H1 (cell line): ENCODE results near the gene KCNAB2. TPM values are rescaled to one million over a fixed set of nuclear protein-coding genes. Genes with fewer than 3 reads are reported as not detected.

Source experiments
- CTCF ChIA-PET: fragments of 300-600 bp; sonication (Branson Sonifier 250); formaldehyde crosslinking; loops from one replicate; lab custom pipeline; 2021; ENCODE audit not compliant: partially characterized antibody; lab: Charles Lee
- POLR2A ChIA-PET: fragments of 300-600 bp; sonication (Branson Sonifier 250); formaldehyde crosslinking; loops from one replicate; lab custom pipeline; 2021; ENCODE audit warnings: inconsistent platforms; ENCODE audit not compliant: partially characterized antibody; lab: Charles Lee
- DNase-seq, 2 experiments: peaks; one replicate each; pipeline versions ENCODE4 v3.0.0 to v3.0.0-alpha.2; 2010 to 2022; ENCODE audit warnings: low spot score in 2 of 2, low read depth in 1 of 2, mixed read lengths in 1 of 2
- FAIRE-seq: peaks from 2 replicates; lab custom pipeline; 2011; peaks lifted over from hg19 to GRCh38; lab: Jason Lieb, UNC
- H2AFZ ChIP-seq: 2 replicates; pipeline ENCODE4 v1.8.1; 2012; ENCODE audit warnings: low read length, inconsistent platforms
- H2AK5ac ChIP-seq: 2 replicates; pipeline ENCODE4 v1.6.1; 2013; ENCODE audit warnings: low read depth, low read length
- H2BK120ac ChIP-seq: replicated peaks from 2 replicates; pipeline ENCODE3; 2013; ENCODE audit warnings: low read depth, low read length, inconsistent platforms
- H2BK12ac ChIP-seq: 2 replicates; pipeline ENCODE4 v1.6.1; 2013; ENCODE audit warnings: low read depth, low read length
- H2BK15ac ChIP-seq: 2 replicates; pipeline ENCODE4 v1.6.1; 2013; ENCODE audit warnings: low read length
- H2BK20ac ChIP-seq: 2 replicates; pipeline ENCODE4 v1.6.1; 2013; ENCODE audit warnings: low read length
- H2BK5ac ChIP-seq: 2 replicates; pipeline ENCODE4 v1.6.1; 2013; ENCODE audit warnings: low read depth, low read length
- H3K14ac ChIP-seq: 2 replicates; pipeline ENCODE4 v1.6.1; 2013; ENCODE audit warnings: inconsistent platforms; ENCODE audit not compliant: insufficient read length
- H3K18ac ChIP-seq: 2 replicates; pipeline ENCODE4 v1.6.1; 2013; ENCODE audit warnings: low read length; ENCODE audit errors: extremely low read depth
- H3K23ac ChIP-seq: 2 replicates; pipeline ENCODE4 v1.6.1; 2013; ENCODE audit warnings: inconsistent platforms; ENCODE audit not compliant: insufficient read length
- H3K23me2 ChIP-seq: 2 replicates; pipeline ENCODE4 v1.6.1; 2013; ENCODE audit warnings: low read depth, low read length
- H3K27ac ChIP-seq: 2 replicates; pipeline ENCODE4 v1.6.1; 2011; ENCODE audit warnings: low read depth, low read length, inconsistent platforms
- H3K27me3 ChIP-seq, 4 experiments: replicated peaks in 1 of 4; 1 replicate in 1 of 4; 2 replicates in 3 of 4; pipeline versions ENCODE4 v1.6.1 to v1.8.1; 2011 to 2013; ENCODE audit warnings: low read length in 3 of 4, mild to moderate bottlenecking in 3 of 4, inconsistent platforms in 2 of 4, mixed read lengths in 2 of 4, moderate library complexity in 1 of 4; ENCODE audit not compliant: control insufficient read depth in 3 of 4, insufficient read depth in 3 of 4; ENCODE audit errors: extremely low read depth in 1 of 4
- H3K36me3 ChIP-seq, 4 experiments: 2 replicates each; pipeline versions ENCODE4 v1.6.1 to v1.8.1; 2011 to 2013; ENCODE audit warnings: mild to moderate bottlenecking in 4 of 4, low read length in 3 of 4, moderate library complexity in 2 of 4, control low read depth in 1 of 4, inconsistent platforms in 1 of 4; ENCODE audit not compliant: insufficient read depth in 4 of 4, control insufficient read depth in 2 of 4
- H3K4ac ChIP-seq: replicated peaks from 2 replicates; pipeline ENCODE3; 2013; ENCODE audit warnings: low read length, low read depth, mixed read lengths, inconsistent platforms; ENCODE audit not compliant: insufficient read length
- H3K4me1 ChIP-seq, 4 experiments: replicated peaks in 1 of 4; 1 replicate in 1 of 4; 2 replicates in 3 of 4; pipeline versions ENCODE4 v1.6.1 to v1.8.1; 2011 to 2013; ENCODE audit warnings: low read length in 3 of 4, inconsistent platforms in 2 of 4, mixed read lengths in 1 of 4; ENCODE audit not compliant: insufficient read depth in 4 of 4, control insufficient read depth in 3 of 4
- H3K4me2 ChIP-seq, 2 experiments: 2 replicates each; pipeline versions ENCODE4 v1.6.1 to v1.8.1; 2011 to 2013; ENCODE audit warnings: low read depth in 2 of 2, low read length in 2 of 2, control low read depth in 1 of 2, inconsistent platforms in 1 of 2, mild to moderate bottlenecking in 1 of 2; ENCODE audit not compliant: insufficient read depth in 1 of 2
- H3K4me3 ChIP-seq, 4 experiments: fragments of 200-600, 300-600 bp in 1 of 4; sonication (generic), shearing (Covaris generic), sonication (Bioruptor Twin) in 1 of 4; 2 replicates each; pipeline versions ENCODE4 v1.5.1 to v1.8.1; 2011 to 2016; ENCODE audit warnings: low read length in 4 of 4, low read depth in 3 of 4, control low read depth in 2 of 4, inconsistent platforms in 2 of 4, mild to moderate bottlenecking in 2 of 4, mixed read lengths in 1 of 4, moderate library complexity in 1 of 4; ENCODE audit not compliant: insufficient read depth in 2 of 4; ENCODE audit errors: extremely low read depth in 1 of 4
- H3K56ac ChIP-seq: replicated peaks from 2 replicates; pipeline ENCODE3; 2013; ENCODE audit warnings: low read depth, mild to moderate bottlenecking, mixed read lengths, low read length, inconsistent platforms; ENCODE audit not compliant: insufficient read length
- H3K79me1 ChIP-seq: 2 replicates; pipeline ENCODE4 v1.6.1; 2013; ENCODE audit warnings: low read depth, low read length, control low read depth
- H3K79me2 ChIP-seq, 2 experiments: 2 replicates each; pipeline versions ENCODE4 v1.6.1 to v1.8.1; 2012 to 2013; ENCODE audit warnings: low read length in 2 of 2, mild to moderate bottlenecking in 2 of 2, inconsistent platforms in 1 of 2; ENCODE audit not compliant: insufficient read depth in 2 of 2, control insufficient read depth in 1 of 2
- H3K9ac ChIP-seq, 4 experiments: replicated peaks in 1 of 4; 1 replicate in 1 of 4; 2 replicates in 3 of 4; pipeline versions ENCODE4 v1.6.1 to v1.8.1; 2011 to 2013; ENCODE audit warnings: low read depth in 3 of 4, low read length in 3 of 4, control low read depth in 2 of 4, mild to moderate bottlenecking in 2 of 4, moderate library complexity in 2 of 4, inconsistent platforms in 1 of 4; ENCODE audit errors: extremely low read depth in 1 of 4
- H3K9me3 ChIP-seq, 2 experiments: 2 replicates each; pipeline versions ENCODE4 v1.6.1 to v1.8.1; 2012 to 2013; ENCODE audit warnings: mild to moderate bottlenecking in 2 of 2, moderate library complexity in 2 of 2, control low read depth in 1 of 2, inconsistent platforms in 1 of 2, low read depth in 1 of 2, low read length in 1 of 2, mixed read lengths in 1 of 2; ENCODE audit not compliant: insufficient read depth in 2 of 2
- H4K20me1 ChIP-seq, 2 experiments: replicated peaks in 1 of 2; 2 replicates each; pipeline versions ENCODE3 to v1.8.1; 2011 to 2013; ENCODE audit warnings: inconsistent platforms in 2 of 2, low read length in 2 of 2, mild to moderate bottlenecking in 1 of 2; ENCODE audit not compliant: insufficient read depth in 2 of 2, control insufficient read depth in 1 of 2
- H4K5ac ChIP-seq: 2 replicates; pipeline ENCODE4 v1.6.1; 2013; ENCODE audit warnings: low read length, low read depth, mixed read lengths, inconsistent platforms; ENCODE audit not compliant: insufficient read length
- H4K8ac ChIP-seq: 2 replicates; pipeline ENCODE4 v1.8.0; 2013; ENCODE audit warnings: mild to moderate bottlenecking, moderate library complexity, low read length, inconsistent platforms; ENCODE audit not compliant: insufficient read depth; ENCODE audit errors: extremely low read depth
- H4K91ac ChIP-seq: replicated peaks from 2 replicates; pipeline ENCODE3; 2013; ENCODE audit warnings: low read length, mixed read lengths, inconsistent platforms; ENCODE audit not compliant: insufficient read length
- E2F6 ChIP-seq: IDR thresholded peaks from 2 replicates; pipeline ENCODE4 v1.6.1; 2012; ENCODE audit warnings: inconsistent platforms
- EGR1 ChIP-seq: IDR thresholded peaks from 2 replicates; pipeline ENCODE4 v1.6.1; 2011; ENCODE audit warnings: low read depth, low read length, borderline replicate concordance
- WGBS, 2 experiments: shearing (Covaris generic) in 1 of 2; methylation state at CpG; one replicate each; pipeline versions ENCODE4 v1.1.6 to v1.1.7; 2013 to 2015; ENCODE audit warnings: low lambda C conversion rate in 2 of 2, mixed read lengths in 2 of 2, inconsistent platforms in 1 of 2, low coverage in 1 of 2, missing lambda C conversion rate in 1 of 2; ENCODE audit not compliant: insufficient replicate concordance in 2 of 2, insufficient coverage in 1 of 2, insufficient read length in 1 of 2; ENCODE audit errors: extremely low coverage in 1 of 2, missing lambda C conversion rate in 1 of 2; 5-methylcytosine and 5-hydroxymethylcytosine counted together
- polyA plus RNA-seq, 7 experiments: library from polyadenylated mRNA; depleted of rRNA in 3 of 7; stranded (reverse) in 5 of 7; unstranded in 2 of 7; fragments of >200 nt in 5 of 7; fragments of 200-250 nt in 2 of 7; gene quantifications; 1 replicate in 5 of 7; 2 replicates in 1 of 7; 4 replicates in 1 of 7; pipeline versions ENCODE4 v1.2.1 to v1.2.3, GENCODE V29; 2011 to 2013; ENCODE audit warnings: missing spikeins in 2 of 7, mixed read lengths in 2 of 7
- total RNA-seq: library from RNA; stranded (reverse); fragmentation: NEBNext Ultra II Directional; extraction: Animal tissue kit (Norgen Biotek cat#: 25700); gene quantifications from 2 replicates; pipeline ENCODE4 v1.2.1, GENCODE V29; 2021

The KCNAB2 gene
- total and polyA plus RNA-seq, 2 of the 8 experiments (the other 6 are each of a cell fraction or from before 2014, with no cell fraction given): 4.5 to 7.0 TPM

- no peak overlapping the region for H2BK120ac ChIP-seq
- H2AK5ac ChIP-seq: no peak overlapping the region
- no peak for DNase-seq
- H3K79me1 ChIP-seq: no peaks in the 10 kb centered on the region
- H2BK15ac ChIP-seq: no peak overlapping the region
- H3K9ac ChIP-seq: no peak overlapping the region
- no peak overlapping the region for H3K56ac ChIP-seq
- H3K4me1 ChIP-seq: peaks cover 0 to 13% (median 7%) of the 10 kb centered on the region in 4 experiments; a peak in 5 of 7 replicates
- no peak for TF ChIP-seq EGR1
- peak; percentile 66; the same call in 1 of the 2 replicates for TF ChIP-seq E2F6
- H4K20me1 ChIP-seq: peaks cover 2 to 6% of the 10 kb centered on the region in 2 experiments
- no peaks in the 10 kb centered on the region for H3K9me3 ChIP-seq
- no peaks in the 10 kb centered on the region for H3K36me3 ChIP-seq
- no peak overlapping the region for H3K4ac ChIP-seq
- H4K5ac ChIP-seq: no peak overlapping the region
- no peak overlapping the region for H4K8ac ChIP-seq
- no peak overlapping the region for H3K23ac ChIP-seq
- no peak overlapping the region for H3K4me3 ChIP-seq
- H2BK20ac ChIP-seq: no peak overlapping the region
- no peak overlapping the region; the same call in 1 of the 2 replicates for H3K18ac ChIP-seq
- no peak overlapping the region for H2BK12ac ChIP-seq
- 92% methylated on average over 7 of the region's 7 CpGs; no CpG with 5 or more reads in 1 of the 2 experiments for WGBS, 2 experiments
- no peak overlapping the region for H4K91ac ChIP-seq
- no peaks in the 10 kb centered on the region for H3K79me2 ChIP-seq
- H3K27ac ChIP-seq: no peak overlapping the region
- no peak overlapping the region for H2BK5ac ChIP-seq
- H3K27me3 ChIP-seq: no peaks in the 10 kb centered on the region; a peak in 2 of 7 replicates
- CTCF ChIA-PET: interaction anchor here (0.6 to 1.6 kb wide), 6 partner anchors 9 to 133 kb away, joined by 3 to 5 read pairs (median 3); no protein-coding TSS in a partner anchor
- H3K4me2 ChIP-seq: no peak overlapping the region
- no peak overlapping the region for H2AFZ ChIP-seq
- H3K14ac ChIP-seq: no peak overlapping the region
- POLR2A ChIA-PET: no interaction called here
- no peak for FAIRE-seq
- H3K23me2 ChIP-seq: 0 out of 2 replicates have a peak, but pooled peaks cover 3% of the 10 kb centered on the region
Observed at GRCh38 chr1:6038603-6039002, 7.1 kb upstream of the KCNAB2 start.
